GM20000 (cell line): Measurements from ENCODE around the gene PTPMT1.

Experiments used
- DNase-seq: peaks from one replicate; pipeline ENCODE4 v3.0.0; 2012; ENCODE audit warnings: low spot score
- CTCF ChIP-seq: IDR thresholded peaks from 2 replicates; pipeline ENCODE4 v1.5.1; 2012; ENCODE audit warnings: mild to moderate bottlenecking, control low read depth; ENCODE audit errors: extremely low read depth, missing control alignments

PTPMT1 gene

GRCh38 chr11:47566149-47566698, 825 bp downstream of the PTPMT1 start:
- no peak for DNase-seq
- TF ChIP-seq CTCF = no peak

GRCh38 chr11:47569646-47570045, 4.2 kb downstream of the PTPMT1 start:
- no peak for DNase-seq
- no peak for TF ChIP-seq CTCF

- DNase-seq = no peak
- TF ChIP-seq CTCF = no peak
Measured at GRCh38 chr11:47570651-47571356, 5.4 kb downstream of the PTPMT1 start.

- no peak for TF ChIP-seq CTCF
- DNase-seq = no peak
Measured at GRCh38 chr11:47571357-47571729, 5.9 kb downstream of the PTPMT1 start.

- no peak for TF ChIP-seq CTCF
- DNase-seq = no peak
Measured at GRCh38 chr11:47571895-47572294, 6.5 kb downstream of the PTPMT1 start.

- TF ChIP-seq CTCF = no peak
- DNase-seq = no peak
Measured at GRCh38 chr11:47572715-47573255, 7.4 kb downstream of the PTPMT1 start.

GRCh38 chr11:47573321-47573720, 7.9 kb downstream of the PTPMT1 start:
- DNase-seq = no peak
- no peak for TF ChIP-seq CTCF
